HG03575 (cell line): Measurements from ENCODE around the gene BLNK.
A peak's percentile ranks its signal among the peaks of the same experiment; 100 is the strongest.
"Not testable (repeated sequence)": the region's sequence is repeated elsewhere in the genome, so short reads cannot be mapped to it uniquely, and the experiment has no call there.

Source experiments
- ATAC-seq: cut with Tn5 transposase; IDR thresholded peaks from one replicate; pipeline ENCODE4 v1.9.1; 2021; ENCODE audit not compliant: unreplicated experiment, insufficient number of reproducible peaks, low FRiP score; ENCODE audit errors: extremely low read depth

Gene BLNK

GRCh38 chr10:96271016-96271815 lies at the start of gene BLNK:
Gene BLNK (minus strand): TSS chr10:96271569. CDS start chr10:96271398, 171 bp downstream.
- peak; percentile 47 for ATAC-seq

DNA sequence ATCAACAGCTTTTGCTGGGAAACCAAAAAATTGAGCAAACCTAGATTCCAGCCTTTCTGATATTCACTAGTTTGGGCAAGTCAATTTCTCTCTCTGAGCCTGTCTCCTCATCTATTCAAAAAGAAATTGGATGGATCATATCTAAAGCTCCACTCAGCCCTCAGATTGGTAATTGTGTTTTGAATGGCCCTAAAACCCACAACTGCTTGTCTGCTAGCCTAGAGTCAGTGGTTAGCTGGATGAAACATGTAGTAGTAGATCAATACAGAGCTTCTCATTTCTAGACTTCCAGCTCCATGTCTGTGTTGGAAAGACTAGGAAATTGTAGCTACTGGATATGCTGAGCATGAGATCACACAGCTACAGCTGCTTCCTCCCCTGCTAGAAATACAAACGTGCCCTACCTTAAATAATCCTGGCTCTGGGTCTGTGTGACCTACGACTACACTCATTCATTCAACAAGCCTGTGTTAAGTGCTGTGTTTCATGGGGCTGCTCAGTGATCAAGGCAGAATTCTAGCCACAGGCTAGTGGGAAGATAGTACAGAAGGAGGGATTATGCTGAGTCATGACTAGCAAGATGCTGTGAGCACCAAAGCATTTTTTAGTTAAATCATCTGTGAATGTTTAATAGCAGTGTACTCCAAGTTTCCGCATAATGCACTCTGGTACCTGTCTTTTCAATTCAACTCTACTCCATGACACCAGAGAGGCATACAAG lies 48.5 kb upstream of the BLNK start:
- ATAC-seq = no peak

DNA sequence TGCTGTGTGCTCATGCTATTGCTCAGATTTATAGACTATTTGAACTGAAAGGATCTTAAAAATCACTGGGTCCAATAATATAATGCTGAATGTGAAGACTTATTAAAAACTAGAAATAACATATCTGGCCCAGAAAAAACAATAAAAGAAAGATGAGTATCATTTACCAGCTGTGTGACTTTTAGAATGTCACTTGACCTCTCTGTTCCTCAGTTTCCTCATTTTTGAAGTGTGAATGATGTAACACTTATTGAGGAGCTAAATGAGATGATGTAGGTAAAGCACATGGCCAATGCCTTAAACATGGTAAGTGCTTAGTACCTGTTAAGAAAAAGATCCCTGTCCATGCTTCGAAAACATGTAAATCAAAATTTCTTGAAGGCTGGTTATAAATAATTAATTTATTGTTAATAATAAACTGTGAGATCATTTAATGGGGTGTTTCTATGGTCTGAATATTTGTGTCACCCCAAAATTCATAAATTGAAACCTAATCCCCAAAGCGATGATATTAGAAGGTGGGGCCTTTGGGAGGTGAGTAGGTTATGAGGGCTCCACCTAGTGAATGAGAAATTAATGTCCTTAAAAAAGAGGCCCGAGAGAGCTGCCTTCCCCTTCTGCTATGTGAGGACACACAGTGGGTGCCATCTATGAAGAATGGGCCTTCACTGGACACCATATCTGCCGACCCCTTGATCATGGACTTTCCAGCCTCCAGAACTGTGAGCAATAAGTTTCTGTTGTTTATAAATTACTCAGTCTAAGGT lies 45.9 kb upstream of the BLNK start:
- no peak for ATAC-seq

- no peak for ATAC-seq
Observed at GRCh38 chr10:96313344-96313743, 42.0 kb upstream of the BLNK start.

DNA sequence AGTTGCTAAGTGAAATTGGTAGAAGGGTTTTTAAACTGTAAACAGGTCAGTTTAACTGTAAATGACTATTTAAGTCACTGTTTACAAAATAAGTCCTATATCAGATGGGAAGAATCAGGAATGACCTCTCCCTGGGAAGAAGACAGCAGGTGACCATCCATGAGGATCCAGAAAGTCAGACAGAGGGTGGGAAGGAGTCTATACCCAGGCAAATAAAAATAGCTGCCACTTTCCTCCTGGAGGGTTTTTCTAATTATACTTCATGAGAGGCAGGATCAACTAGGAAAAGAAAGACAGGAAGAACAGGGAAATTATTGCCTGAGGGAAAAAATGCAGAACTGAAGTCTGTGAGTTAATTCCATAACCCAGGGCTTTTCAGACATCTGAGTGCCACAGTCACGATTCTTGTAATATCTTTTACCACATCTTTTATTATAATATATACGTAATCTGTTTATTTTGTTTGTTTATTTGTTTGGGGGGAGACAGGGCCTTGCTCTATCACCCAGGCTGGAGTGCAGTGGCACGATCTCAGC lies 39.9 kb upstream of the BLNK start:
- ATAC-seq = no peak

DNA sequence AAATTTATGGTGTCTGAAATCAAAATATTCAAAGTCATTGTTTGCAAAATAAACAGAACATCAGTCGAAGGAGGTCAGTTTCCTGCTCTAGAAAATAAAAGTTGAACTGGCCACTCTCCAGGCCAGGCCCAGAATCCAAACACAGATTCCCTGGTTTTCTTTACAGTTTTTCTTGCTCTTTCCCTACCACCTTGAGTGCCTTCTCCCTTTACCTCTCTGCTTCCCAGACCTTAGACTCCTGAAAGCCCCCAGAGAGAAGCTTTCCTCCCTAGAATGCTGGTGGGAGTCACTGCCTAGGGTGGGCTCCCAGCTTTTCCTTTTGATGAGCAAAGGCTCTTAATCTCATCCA lies 38.9 kb upstream of the BLNK start:
- no peak for ATAC-seq

- no peak for ATAC-seq
Observed at GRCh38 chr10:96309628-96310320, 38.4 kb upstream of the BLNK start.

DNA sequence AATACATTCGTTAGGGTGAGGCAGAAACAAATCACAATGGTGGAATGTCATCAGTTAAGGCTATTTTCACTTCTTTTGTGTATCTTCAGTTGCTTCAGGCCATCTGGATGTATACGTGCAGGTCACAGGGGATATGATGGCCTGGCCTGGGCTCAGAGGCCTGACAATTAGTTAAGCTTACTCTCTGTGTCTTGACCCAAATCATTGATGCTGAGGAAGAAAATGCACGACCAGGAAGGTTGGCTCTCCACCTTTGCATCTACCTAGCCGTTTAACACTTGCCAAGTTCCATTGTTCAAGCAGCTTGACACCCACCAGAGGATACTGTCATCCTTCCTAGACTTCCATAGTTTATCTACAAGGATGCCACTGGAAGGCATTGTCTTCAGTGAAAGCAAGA lies 37.5 kb upstream of the BLNK start:
- ATAC-seq = not testable (repeated sequence)

GRCh38 chr10:96306516-96306915 lies 35.1 kb upstream of the BLNK start:
- ATAC-seq = no peak

DNA sequence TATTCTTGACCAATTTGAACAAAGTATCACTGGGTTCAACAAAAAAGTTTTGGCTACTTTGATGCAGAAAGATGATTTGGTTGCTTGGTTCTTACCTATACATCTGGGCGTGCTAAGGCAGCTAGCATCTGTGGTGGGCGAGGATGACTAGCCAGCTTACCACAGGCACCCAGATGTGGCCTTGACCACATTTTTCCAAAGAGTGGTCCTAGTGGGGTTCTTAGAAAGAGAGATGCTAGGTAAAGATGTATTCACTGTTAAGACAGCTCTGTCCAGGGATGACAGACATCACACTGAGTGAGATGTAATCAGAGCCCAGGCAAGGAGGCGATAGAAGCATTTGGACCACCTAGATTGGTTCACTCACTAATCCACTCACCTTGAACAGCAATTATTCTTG lies 33.6 kb upstream of the BLNK start:
- no peak for ATAC-seq

DNA sequence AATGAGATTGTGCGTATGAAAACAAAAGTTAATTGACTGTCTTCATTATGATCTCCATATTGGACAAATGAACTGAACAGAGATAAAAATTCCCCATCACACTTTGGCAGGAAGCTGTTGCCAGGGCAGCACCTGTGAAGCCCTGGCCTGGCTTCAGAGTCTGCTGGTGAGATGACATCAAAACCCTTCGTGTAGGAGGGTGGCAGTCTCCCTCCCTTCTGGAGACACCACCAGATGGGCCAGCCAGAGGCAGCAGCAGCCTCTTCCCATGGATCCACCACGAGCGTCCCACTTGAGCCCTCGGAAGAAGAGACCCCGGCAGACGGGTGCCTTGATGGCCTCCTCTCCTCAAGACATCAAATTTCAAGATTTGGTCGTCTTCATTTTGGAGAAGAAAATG lies 32.9 kb upstream of the BLNK start, which contains the start of gene DNTT:
Gene DNTT, plus strand, starts transcription at position 205 of the 400 bp plus-strand sequence. Its CDS starts 64 bp downstream, at position 269.
- ATAC-seq = no peak

- ATAC-seq = no peak
Observed at GRCh38 chr10:96301616-96302015, 30.2 kb upstream of the BLNK start.

GRCh38 chr10:96299383-96299782 lies 28.0 kb upstream of the BLNK start:
- ATAC-seq = no peak

DNA sequence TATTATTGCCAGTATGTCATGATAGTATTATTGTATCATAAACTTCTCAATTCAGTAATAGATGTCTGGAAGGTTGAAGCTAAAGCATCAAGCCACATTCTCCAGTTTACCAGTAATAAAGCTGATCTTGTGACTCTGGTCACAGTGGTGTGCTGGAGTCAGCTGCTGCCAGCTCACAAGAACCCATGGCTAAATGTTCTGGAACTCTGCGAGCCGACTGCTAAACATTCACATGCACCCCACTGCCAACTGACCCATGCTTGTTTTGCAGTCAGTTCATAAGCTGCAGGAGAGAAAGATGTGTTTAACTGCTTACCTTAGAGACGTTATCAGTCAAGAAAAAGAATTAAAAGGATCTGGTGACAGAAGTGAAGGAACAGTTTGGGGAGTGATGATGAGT lies 27.0 kb upstream of the BLNK start:
- no peak for ATAC-seq

- ATAC-seq = no peak
Observed at GRCh38 chr10:96297486-96297885, 26.1 kb upstream of the BLNK start.

- ATAC-seq = no peak
Observed at GRCh38 chr10:96295475-96295874, 24.1 kb upstream of the BLNK start.

- no peak for ATAC-seq
Observed at GRCh38 chr10:96292971-96293920, 21.9 kb upstream of the BLNK start.
